Breast epithelium (tissue), 4 donors: Measurements from ENCODE around the gene ABCA4. TPM values are rescaled to one million over a fixed set of nuclear protein-coding genes. Genes with fewer than 3 reads are reported as not detected.
A peak's percentile ranks its signal among the peaks of the same experiment; 100 is the strongest.

Source experiments
- DNase-seq, 2 donors: peaks; one replicate each; pipeline ENCODE4 v3.0.0-alpha.2; 2019; ENCODE audit warnings: low spot score in 2 of 2
- H3K27ac ChIP-seq, 2 donors: fragments of 200-600 bp; sonication (generic) in 1 of 2; one replicate each; pipeline ENCODE4 v1.5.1; 2016 to 2019; ENCODE audit warnings: mild to moderate bottlenecking in 1 of 2
- H3K27me3 ChIP-seq, 2 donors: fragments of 200-600 bp; sonication (generic) in 1 of 2; one replicate each; pipeline versions ENCODE4 v1.5.1 to v1.6.0; 2017 to 2019; ENCODE audit warnings: control low read depth in 1 of 2, mild to moderate bottlenecking in 1 of 2
- H3K36me3 ChIP-seq: fragments of 200-600 bp; one replicate; pipeline ENCODE4 v1.5.1; 2019
- H3K4me1 ChIP-seq, 2 donors: fragments of 200-600 bp; sonication (generic); one replicate each; pipeline ENCODE4 v1.5.1; 2016 to 2019; ENCODE audit warnings: control low read depth in 1 of 2
- H3K4me3 ChIP-seq, 3 donors: fragments of 200-600 bp; sonication (generic); 1 replicate in 2 of 3; 2 replicates in 1 of 3; pipeline ENCODE4 v1.5.1; 2016 to 2019; ENCODE audit warnings: mild to moderate bottlenecking in 3 of 3, moderate library complexity in 2 of 3
- H3K9me3 ChIP-seq, 2 donors: fragments of 200-600 bp; sonication (generic) in 1 of 2; one replicate each; pipeline ENCODE4 v1.5.1; 2016 to 2019; ENCODE audit warnings: control low read depth in 1 of 2
- CTCF ChIP-seq, 3 donors: fragments of 450-650 bp; IDR thresholded peaks; one replicate each; pipeline ENCODE4 v1.5.1; 2016 to 2017; ENCODE audit warnings: antibody characterized with exemption in 3 of 3, mild to moderate bottlenecking in 3 of 3, moderate library complexity in 3 of 3
- POLR2A ChIP-seq: fragments of 450-650 bp; IDR thresholded peaks from one replicate; pipeline ENCODE4 v1.6.1; 2016; ENCODE audit warnings: antibody characterized with exemption, mild to moderate bottlenecking, moderate library complexity
- POLR2AphosphoS5 ChIP-seq, 3 donors: sonication (generic); formaldehyde crosslinking; IDR thresholded peaks; one replicate each; pipeline ENCODE4 v1.6.1; 2017; ENCODE audit warnings: antibody characterized with exemption in 3 of 3
- intact Hi-C: fragments of 100-400 bp; cut with DNase I; formaldehyde crosslinking; loops from one replicate; pipeline ENCODE4 v1.15.1; 2023; ENCODE audit warnings: low total_unique reads
- total RNA-seq, 3 donors: library from RNA; depleted of rRNA; stranded (reverse); fragments of >200 nt; gene quantifications; one replicate each; pipeline ENCODE4 v1.1.0, GENCODE V29; 2016

ABCA4 gene
- total RNA-seq, 3 donors from 2014 or later, result 0.16 to 3.5 (median 1.3) TPM

- H3K4me3 ChIP-seq, result no peak overlapping the region
- H3K4me1 ChIP-seq, result peaks cover 11 to 15% of the 10 kb centered on the region in 2 donors
- H3K9me3 ChIP-seq, result no peaks in the 10 kb centered on the region
- no peak for DNase-seq
- H3K27ac ChIP-seq, result peak overlapping the region; percentile 51 to 61
- H3K27me3 ChIP-seq, result no peaks in the 10 kb centered on the region
- TF ChIP-seq CTCF (IDR thresholded peaks at IDR 0.05) (no peak), POLR2AphosphoS5 (IDR thresholded peaks at IDR 0.05) (no peak), POLR2A (no peak)
- intact Hi-C loops, result no loop called here
- H3K36me3 ChIP-seq, result no peaks in the 10 kb centered on the region
Observed at GRCh38 chr1:94118013-94118412, 2.9 kb downstream of the ABCA4 start.

- peak overlapping the region; percentile 51 to 61 for H3K27ac ChIP-seq
- intact Hi-C loops, result no loop called here
- DNase-seq, result no peak
Observed at GRCh38 chr1:94117259-94117851, 3.6 kb downstream of the ABCA4 start.

GRCh38 chr1:94115900-94116436, 5.0 kb downstream of the ABCA4 start:
- DNase-seq, result no peak
- H3K4me1 ChIP-seq, result peaks cover 11 to 15% of the 10 kb centered on the region in 2 donors
- TF ChIP-seq POLR2AphosphoS5 (IDR thresholded peaks at IDR 0.05) (no peak), POLR2A (no peak), CTCF (IDR thresholded peaks at IDR 0.05) (no peak)
- H3K9me3 ChIP-seq, result no peaks in the 10 kb centered on the region
- H3K27ac ChIP-seq, result peak overlapping the region in 1 of 2 donors; percentile 43
- no peaks in the 10 kb centered on the region for H3K27me3 ChIP-seq
- H3K36me3 ChIP-seq, result no peaks in the 10 kb centered on the region
- no peak overlapping the region for H3K4me3 ChIP-seq
- intact Hi-C loops, result no loop called here

More at GRCh38 chr1:94117259-94117851, 3.6 kb downstream of the ABCA4 start:
- no peak for TF ChIP-seq POLR2A
- TF ChIP-seq CTCF (IDR thresholded peaks at IDR 0.05), result no peak
- no peak for TF ChIP-seq POLR2AphosphoS5 (IDR thresholded peaks at IDR 0.05)
- Histone ChIP-seq H3K4me1 (peaks cover 11 to 15% of the 10 kb centered on the region in 2 donors), H3K36me3 (no peaks in the 10 kb centered on the region), H3K4me3 (no peak overlapping the region), H3K9me3 (no peaks in the 10 kb centered on the region), H3K27me3 (no peaks in the 10 kb centered on the region)

GRCh38 chr1:94115254-94115899, 5.6 kb downstream of the ABCA4 start:
- no peaks in the 10 kb centered on the region for H3K36me3 ChIP-seq
- no peak overlapping the region for H3K27ac ChIP-seq
- no peak overlapping the region for H3K4me3 ChIP-seq
- no peaks in the 10 kb centered on the region for H3K9me3 ChIP-seq
- H3K27me3 ChIP-seq, result no peaks in the 10 kb centered on the region
- intact Hi-C loops, result no loop called here
- no peak for DNase-seq
- H3K4me1 ChIP-seq, result peaks cover 11 to 15% of the 10 kb centered on the region in 2 donors
- TF ChIP-seq POLR2A (no peak), CTCF (IDR thresholded peaks at IDR 0.05) (no peak), POLR2AphosphoS5 (IDR thresholded peaks at IDR 0.05) (no peak)

GRCh38 chr1:94113589-94114226, 7.2 kb downstream of the ABCA4 start:
- DNase-seq, result no peak
- no peak overlapping the region for H3K27ac ChIP-seq
- no peaks in the 10 kb centered on the region for H3K36me3 ChIP-seq
- H3K4me1 ChIP-seq, result peaks cover 11 to 15% of the 10 kb centered on the region in 2 donors
- H3K4me3 ChIP-seq, result no peak overlapping the region
- intact Hi-C loops, result no loop called here
- no peak for TF ChIP-seq POLR2A
- H3K27me3 ChIP-seq, result no peaks in the 10 kb centered on the region
- no peaks in the 10 kb centered on the region for H3K9me3 ChIP-seq
